ENCODE measurements around the gene UBASH3A.

Gene UBASH3A

GRCh38 chr21:42365770-42366169 lies 37.9 kb upstream of the UBASH3A start:
- H4K8ac ChIP-seq (ENCODE audit: low read depth, low read length): no peak overlapping the region
- WGBS (ENCODE audit: extremely low coverage, insufficient coverage, insufficient read length): no CpG with 5 or more reads among the region's 6 CpGs

GRCh38 chr21:42366292-42367010 lies 37.3 kb upstream of the UBASH3A start, which contains the start of gene TFF1:
TSS of gene TFF1 (minus strand) at chr21:42366535. CDS start at chr21:42366495, 40 bp downstream.
- Histone ChIP-seq H3K18ac (ENCODE audit: low read length) (no peak within 1 kb of the TSS), H2BK5ac (ENCODE audit: low read depth, low read length, poor library complexity) (no peak within 1 kb of the TSS)

More at GRCh38 chr21:42365770-42366169, 37.9 kb upstream of the UBASH3A start:
- no peak overlapping the region for H2BK12ac ChIP-seq (ENCODE audit: low read length)
- no peak overlapping the region for H3K27ac ChIP-seq (ENCODE audit: low read depth, low read length)
- H3K4me3 ChIP-seq (ENCODE audit: low read depth, low read length): no peak overlapping the region
- H3K4me1 ChIP-seq (ENCODE audit: control insufficient read depth in 1 of 2, insufficient read depth in 2 of 2, low read length in 2 of 2): peaks cover 0 to 4% of the 10 kb centered on the region in 2 experiments
- no peak overlapping the region for H4K12ac ChIP-seq (ENCODE audit: low read depth, low read length)
- H3K79me2 ChIP-seq (ENCODE audit: control insufficient read depth, insufficient read depth, low read length, poor library complexity): no peaks in the 10 kb centered on the region
- H3K23ac ChIP-seq (ENCODE audit: low read length): no peak overlapping the region
- H3K9ac ChIP-seq (ENCODE audit: low read length): no peak overlapping the region
- H3K9me3 ChIP-seq (ENCODE audit: insufficient read depth, low read depth, low read length): no peaks in the 10 kb centered on the region
- no peaks in the 10 kb centered on the region for H3K79me1 ChIP-seq (ENCODE audit: low read length)
- no peak overlapping the region for H2BK5ac ChIP-seq (ENCODE audit: low read depth, low read length, poor library complexity)
- no peak overlapping the region for H2BK120ac ChIP-seq (ENCODE audit: insufficient read depth, low read length, poor library complexity)
- H3K18ac ChIP-seq (ENCODE audit: low read length): no peak overlapping the region
- H3K4ac ChIP-seq (ENCODE audit: low read depth, low read length): no peak overlapping the region
- H3K4me2 ChIP-seq (ENCODE audit: low read length): no peak overlapping the region
- no peak overlapping the region for H4K91ac ChIP-seq (ENCODE audit: low read depth, low read length)
- no peak overlapping the region for H3K14ac ChIP-seq (ENCODE audit: low read length)
- H2AFZ ChIP-seq (ENCODE audit: insufficient read depth, low read length, poor library complexity): no peak overlapping the region
- H3K36me3 ChIP-seq (ENCODE audit: control insufficient read depth in 1 of 2, insufficient read depth in 2 of 2, low read length in 2 of 2): no peaks in the 10 kb centered on the region
- no peaks in the 10 kb centered on the region for H3K27me3 ChIP-seq (ENCODE audit: insufficient read depth, low read length)
- no peak overlapping the region for H2AK5ac ChIP-seq (ENCODE audit: low read length)
- DNase-seq: no peak

GRCh38 chr21:42367367-42368165 lies 36.1 kb upstream of the UBASH3A start:
- no peak overlapping the region for H2AFZ ChIP-seq (ENCODE audit: insufficient read depth, low read length, poor library complexity)
- no peak overlapping the region for H3K4me3 ChIP-seq (ENCODE audit: low read depth, low read length)
- H3K27ac ChIP-seq (ENCODE audit: low read depth, low read length): no peak overlapping the region
- no CpG with 5 or more reads among the region's 14 CpGs for WGBS (ENCODE audit: extremely low coverage, insufficient coverage, insufficient read length)
- no peak overlapping the region for H2BK120ac ChIP-seq (ENCODE audit: insufficient read depth, low read length, poor library complexity)
- no peak overlapping the region for H2BK12ac ChIP-seq (ENCODE audit: low read length)
- H3K4me2 ChIP-seq (ENCODE audit: low read length): no peak overlapping the region
- H4K12ac ChIP-seq (ENCODE audit: low read depth, low read length): no peak overlapping the region
- H2BK5ac ChIP-seq (ENCODE audit: low read depth, low read length, poor library complexity): no peak overlapping the region
- H3K79me1 ChIP-seq (ENCODE audit: low read length): no peaks in the 10 kb centered on the region
- H3K27me3 ChIP-seq (ENCODE audit: insufficient read depth, low read length): no peaks in the 10 kb centered on the region
- H2AK5ac ChIP-seq (ENCODE audit: low read length): no peak overlapping the region
- H4K8ac ChIP-seq (ENCODE audit: low read depth, low read length): no peak overlapping the region
- no peaks in the 10 kb centered on the region for H3K36me3 ChIP-seq (ENCODE audit: control insufficient read depth in 1 of 2, insufficient read depth in 2 of 2, low read length in 2 of 2)
- no peak overlapping the region for H4K91ac ChIP-seq (ENCODE audit: low read depth, low read length)
- no peak overlapping the region for H3K18ac ChIP-seq (ENCODE audit: low read length)
- peaks cover 0 to 4% of the 10 kb centered on the region in 2 experiments for H3K4me1 ChIP-seq (ENCODE audit: control insufficient read depth in 1 of 2, insufficient read depth in 2 of 2, low read length in 2 of 2)
- H3K23ac ChIP-seq (ENCODE audit: low read length): no peak overlapping the region
- H3K9me3 ChIP-seq (ENCODE audit: insufficient read depth, low read depth, low read length): no peaks in the 10 kb centered on the region
- no peak overlapping the region for H3K9ac ChIP-seq (ENCODE audit: low read length)
- H3K79me2 ChIP-seq (ENCODE audit: control insufficient read depth, insufficient read depth, low read length, poor library complexity): no peaks in the 10 kb centered on the region
- DNase-seq: no peak
- no peak overlapping the region for H3K4ac ChIP-seq (ENCODE audit: low read depth, low read length)
- H3K14ac ChIP-seq (ENCODE audit: low read length): no peak overlapping the region

More at GRCh38 chr21:42366292-42367010, 37.3 kb upstream of the UBASH3A start, which contains the start of gene TFF1:
- no peak within 1 kb of the TSS for H3K23ac ChIP-seq (ENCODE audit: low read length)
- H3K4ac ChIP-seq (ENCODE audit: low read depth, low read length): no peak within 1 kb of the TSS
- H3K14ac ChIP-seq (ENCODE audit: low read length): no peak within 1 kb of the TSS
- H3K79me1 ChIP-seq (ENCODE audit: low read length): no peaks in the 10 kb centered on the region
- H3K4me2 ChIP-seq (ENCODE audit: low read length): no peak within 1 kb of the TSS
- no peaks in the 10 kb centered on the region for H3K79me2 ChIP-seq (ENCODE audit: control insufficient read depth, insufficient read depth, low read length, poor library complexity)
- no peak within 1 kb of the TSS for H3K27ac ChIP-seq (ENCODE audit: low read depth, low read length)
- no peak within 1 kb of the TSS for H2AK5ac ChIP-seq (ENCODE audit: low read length)
- H2BK120ac ChIP-seq (ENCODE audit: insufficient read depth, low read length, poor library complexity): no peak within 1 kb of the TSS
- no peaks in the 10 kb centered on the region for H3K27me3 ChIP-seq (ENCODE audit: insufficient read depth, low read length)
- DNase-seq: no peak
- H3K4me3 ChIP-seq (ENCODE audit: low read depth, low read length): no peak within 1 kb of the TSS
- no CpG with 5 or more reads among the region's 19 CpGs for WGBS (ENCODE audit: extremely low coverage, insufficient coverage, insufficient read length)
- H2BK12ac ChIP-seq (ENCODE audit: low read length): no peak within 1 kb of the TSS
- H3K4me1 ChIP-seq (ENCODE audit: control insufficient read depth in 1 of 2, insufficient read depth in 2 of 2, low read length in 2 of 2): peaks cover 0 to 4% of the 10 kb centered on the region in 2 experiments
- no peak within 1 kb of the TSS for H2AFZ ChIP-seq (ENCODE audit: insufficient read depth, low read length, poor library complexity)
- no peaks in the 10 kb centered on the region for H3K36me3 ChIP-seq (ENCODE audit: control insufficient read depth in 1 of 2, insufficient read depth in 2 of 2, low read length in 2 of 2)
- H4K91ac ChIP-seq (ENCODE audit: low read depth, low read length): no peak within 1 kb of the TSS
- H3K9ac ChIP-seq (ENCODE audit: low read length): no peak within 1 kb of the TSS
- no peak within 1 kb of the TSS for H4K12ac ChIP-seq (ENCODE audit: low read depth, low read length)
- no peaks in the 10 kb centered on the region for H3K9me3 ChIP-seq (ENCODE audit: insufficient read depth, low read depth, low read length)
- no peak within 1 kb of the TSS for H4K8ac ChIP-seq (ENCODE audit: low read depth, low read length)

- H3K9ac ChIP-seq (ENCODE audit: low read length): no peak overlapping the region
- H3K4me2 ChIP-seq (ENCODE audit: low read length): no peak overlapping the region
- H4K12ac ChIP-seq (ENCODE audit: low read depth, low read length): no peak overlapping the region
- no peak overlapping the region for H3K18ac ChIP-seq (ENCODE audit: low read length)
- no peak overlapping the region for H3K14ac ChIP-seq (ENCODE audit: low read length)
- no peak overlapping the region for H3K23ac ChIP-seq (ENCODE audit: low read length)
- DNase-seq: no peak
- no peak overlapping the region for H3K27ac ChIP-seq (ENCODE audit: low read depth, low read length)
- H3K79me2 ChIP-seq (ENCODE audit: control insufficient read depth, insufficient read depth, low read length, poor library complexity): no peaks in the 10 kb centered on the region
- H3K4me3 ChIP-seq (ENCODE audit: low read depth, low read length): no peak overlapping the region
- no peak overlapping the region for H2AK5ac ChIP-seq (ENCODE audit: low read length)
- WGBS (ENCODE audit: extremely low coverage, insufficient coverage, insufficient read length): no CpG with 5 or more reads among the region's 16 CpGs
- no peak overlapping the region for H2BK120ac ChIP-seq (ENCODE audit: insufficient read depth, low read length, poor library complexity)
- H3K4ac ChIP-seq (ENCODE audit: low read depth, low read length): no peak overlapping the region
- no peaks in the 10 kb centered on the region for H3K36me3 ChIP-seq (ENCODE audit: control insufficient read depth in 1 of 2, insufficient read depth in 2 of 2, low read length in 2 of 2)
- H3K4me1 ChIP-seq (ENCODE audit: control insufficient read depth in 1 of 2, insufficient read depth in 2 of 2, low read length in 2 of 2): peaks cover 0 to 2% of the 10 kb centered on the region in 2 experiments
- H2BK5ac ChIP-seq (ENCODE audit: low read depth, low read length, poor library complexity): no peak overlapping the region
- H2BK12ac ChIP-seq (ENCODE audit: low read length): no peak overlapping the region
- no peak overlapping the region for H4K8ac ChIP-seq (ENCODE audit: low read depth, low read length)
- H3K27me3 ChIP-seq (ENCODE audit: insufficient read depth, low read length): no peaks in the 10 kb centered on the region
- no peak overlapping the region for H2AFZ ChIP-seq (ENCODE audit: insufficient read depth, low read length, poor library complexity)
- H4K91ac ChIP-seq (ENCODE audit: low read depth, low read length): no peak overlapping the region
- no peaks in the 10 kb centered on the region for H3K79me1 ChIP-seq (ENCODE audit: low read length)
- peaks cover 2% of the 10 kb centered on the region for H3K9me3 ChIP-seq (ENCODE audit: insufficient read depth, low read depth, low read length)
These were observed 33.9 kb upstream of the UBASH3A start for GRCh38 chr21:42369821-42370220.
